Mucosa of rectum (tissue), 2 donors: ENCODE data around the gene KRT6C.
"Not testable (repeated sequence)": the region's sequence is repeated elsewhere in the genome, so short reads cannot be mapped to it uniquely, and the experiment has no call there.

Source experiments
- H3K27ac ChIP-seq, 2 donors: one replicate each; pipeline ENCODE4 v1.7.0; 2013; ENCODE audit warnings: inconsistent platforms in 2 of 2, low read depth in 2 of 2, low read length in 2 of 2
- H3K27me3 ChIP-seq, 2 donors: one replicate each; pipeline ENCODE4 v1.7.0; 2013; ENCODE audit warnings: low read length in 2 of 2; ENCODE audit not compliant: control insufficient read depth in 2 of 2, insufficient read depth in 2 of 2
- H3K36me3 ChIP-seq, 2 donors: one replicate each; pipeline ENCODE4 v1.7.0; 2013; ENCODE audit warnings: low read length in 2 of 2; ENCODE audit not compliant: control insufficient read depth in 2 of 2, insufficient read depth in 2 of 2
- H3K4me1 ChIP-seq, 2 donors: one replicate each; pipeline ENCODE4 v1.7.0; 2013; ENCODE audit warnings: low read length in 2 of 2, mild to moderate bottlenecking in 1 of 2; ENCODE audit not compliant: control insufficient read depth in 2 of 2, insufficient read depth in 2 of 2
- H3K4me3 ChIP-seq, 2 donors: one replicate each; pipeline ENCODE4 v1.7.0; 2013; ENCODE audit warnings: low read length in 2 of 2
- H3K9ac ChIP-seq, 2 donors: one replicate each; pipeline ENCODE4 v1.7.0; 2013; ENCODE audit warnings: low read length in 2 of 2, low read depth in 1 of 2, mild to moderate bottlenecking in 1 of 2
- H3K9me3 ChIP-seq, 2 donors: one replicate each; pipeline ENCODE4 v1.7.0; 2013; ENCODE audit warnings: low read length in 2 of 2; ENCODE audit not compliant: control insufficient read depth in 2 of 2
- donor health status: healthy.
- donor health status: Normal muscosa, but diverticular disease.

KRT6C gene

GRCh38 chr12:52491495-52491894 is 17.9 kb upstream of the KRT6C start:
- not testable (repeated sequence) for H3K9me3 ChIP-seq, H3K4me3 ChIP-seq, H3K36me3 ChIP-seq, H3K9ac ChIP-seq, H3K4me1 ChIP-seq, H3K27me3 ChIP-seq, H3K27ac ChIP-seq

- H3K27me3 ChIP-seq: no peaks in the 10 kb centered on the region
- H3K4me3 ChIP-seq: no peak overlapping the region
- H3K4me1 ChIP-seq: no peaks in the 10 kb centered on the region
- no peaks in the 10 kb centered on the region for H3K36me3 ChIP-seq
- no peak overlapping the region for H3K9ac ChIP-seq
- H3K27ac ChIP-seq: no peak overlapping the region
- H3K9me3 ChIP-seq: no peaks in the 10 kb centered on the region
These were observed 15.1 kb upstream of the KRT6C start for GRCh38 chr12:52488736-52489135.

GRCh38 chr12:52487744-52488443 is 14.3 kb upstream of the KRT6C start:
- H3K9ac ChIP-seq, H3K27me3 ChIP-seq, H3K4me3 ChIP-seq: not testable (repeated sequence)

GRCh38 chr12:52487211-52487610 is 13.6 kb upstream of the KRT6C start:
- no peak overlapping the region for H3K9ac ChIP-seq
- no peaks in the 10 kb centered on the region for H3K9me3 ChIP-seq
- no peak overlapping the region for H3K4me3 ChIP-seq
- H3K27ac ChIP-seq: no peak overlapping the region
- H3K36me3 ChIP-seq: no peaks in the 10 kb centered on the region
- H3K4me1 ChIP-seq: no peaks in the 10 kb centered on the region
- no peaks in the 10 kb centered on the region for H3K27me3 ChIP-seq

More at GRCh38 chr12:52487744-52488443, 14.3 kb upstream of the KRT6C start:
- not testable (repeated sequence) for H3K9me3 ChIP-seq, H3K36me3 ChIP-seq, H3K4me1 ChIP-seq, H3K27ac ChIP-seq

- Histone ChIP-seq H3K9ac (no peak overlapping the region), H3K27me3 (no peaks in the 10 kb centered on the region), H3K4me3 (no peak overlapping the region), H3K9me3 (no peaks in the 10 kb centered on the region), H3K27ac (no peak overlapping the region), H3K36me3 (no peaks in the 10 kb centered on the region), H3K4me1 (no peaks in the 10 kb centered on the region)
These were observed 12.8 kb upstream of the KRT6C start for GRCh38 chr12:52486166-52487105.

- no peak overlapping the region for H3K9ac ChIP-seq
- no peak overlapping the region for H3K4me3 ChIP-seq
- H3K9me3 ChIP-seq: no peaks in the 10 kb centered on the region
These were observed 6.5 kb upstream of the KRT6C start for GRCh38 chr12:52480073-52480472.

GRCh38 chr12:52477651-52478050 is 4.0 kb upstream of the KRT6C start:
- Histone ChIP-seq H3K36me3 (no peaks in the 10 kb centered on the region), H3K4me1 (no peaks in the 10 kb centered on the region), H3K4me3 (no peak overlapping the region), H3K27me3 (no peaks in the 10 kb centered on the region), H3K27ac (no peak overlapping the region), H3K9me3 (no peaks in the 10 kb centered on the region), H3K9ac (no peak overlapping the region)

More at GRCh38 chr12:52480073-52480472, 6.5 kb upstream of the KRT6C start:
- Histone ChIP-seq H3K27me3 (no peaks in the 10 kb centered on the region), H3K36me3 (no peaks in the 10 kb centered on the region), H3K27ac (no peak overlapping the region), H3K4me1 (no peaks in the 10 kb centered on the region)

- no peaks in the 10 kb centered on the region for H3K9me3 ChIP-seq
- no peaks in the 10 kb centered on the region for H3K36me3 ChIP-seq
- no peak overlapping the region for H3K27ac ChIP-seq
- no peaks in the 10 kb centered on the region for H3K4me1 ChIP-seq
- H3K27me3 ChIP-seq: no peaks in the 10 kb centered on the region
- H3K4me3 ChIP-seq: no peak overlapping the region
- H3K9ac ChIP-seq: no peak overlapping the region
These were observed 607 bp upstream of the KRT6C start for GRCh38 chr12:52474212-52474611.

GRCh38 chr12:52469853-52470252 is 3.8 kb downstream of the KRT6C start:
- Histone ChIP-seq H3K27ac (no peak overlapping the region), H3K36me3 (no peaks in the 10 kb centered on the region), H3K4me3 (no peak overlapping the region), H3K4me1 (no peaks in the 10 kb centered on the region), H3K27me3 (peaks cover 0 to 2% of the 10 kb centered on the region in 2 donors), H3K9ac (no peak overlapping the region), H3K9me3 (no peaks in the 10 kb centered on the region)

- Histone ChIP-seq H3K4me1 (peaks cover 0 to 3% of the 10 kb centered on the region in 2 donors), H3K27ac (no peak overlapping the region), H3K36me3 (no peaks in the 10 kb centered on the region), H3K9ac (no peak overlapping the region), H3K9me3 (no peaks in the 10 kb centered on the region), H3K4me3 (no peak overlapping the region), H3K27me3 (peaks cover 0 to 2% of the 10 kb centered on the region in 2 donors)
These were observed 8.7 kb downstream of the KRT6C start for GRCh38 chr12:52464897-52465296.
